ENCODE results near the gene PRSS2. TPM values are rescaled to one million over a fixed set of nuclear protein-coding genes. Genes with fewer than 3 reads are reported as not detected.
"Not testable (repeated sequence)": the region's sequence is repeated elsewhere in the genome, so short reads cannot be mapped to it uniquely, and the experiment has no call there.

PRSS2 gene
- total RNA-seq, 4 donors from 2014 or later, result 0.39 TPM; not detected in 3

- H3K27me3 ChIP-seq, result no peaks in the 10 kb centered on the region
- no peaks in the 10 kb centered on the region for H3K9me3 ChIP-seq
- DNase-seq (ENCODE audit: extremely low spot score), result no peak
- 72% methylated on average over 5 of the region's 5 CpGs for WGBS
- peaks cover 0 to 12% (median 0%) of the 10 kb centered on the region in 4 donors for H3K4me1 ChIP-seq
- H3K27ac ChIP-seq (replicated peaks in 1 of 4), result no peak overlapping the region
- intact Hi-C loops (cut with DNase I), result no loop called here
- H3K36me3 ChIP-seq, result no peaks in the 10 kb centered on the region
- TF ChIP-seq CTCF (IDR thresholded peaks at IDR 0.05), result no peak
- TF ChIP-seq POLR2A (IDR thresholded peaks at IDR 0.05; ENCODE audit: low read depth), result no peak
- no peak for TF ChIP-seq EP300 (IDR thresholded peaks at IDR 0.05)
- TF ChIP-seq POLR2AphosphoS5 (IDR thresholded peaks at IDR 0.05), result no peak
- no peak overlapping the region for H3K4me3 ChIP-seq
Observed at GRCh38 chr7:142740786-142741185, 30.0 kb upstream of the PRSS2 start.

- DNase-seq (ENCODE audit: extremely low spot score); H3K36me3 ChIP-seq; H3K27me3 ChIP-seq; H3K4me3 ChIP-seq; H3K9me3 ChIP-seq; H3K27ac ChIP-seq (replicated peaks in 1 of 4); intact Hi-C loops (cut with DNase I): not testable (repeated sequence)
- H3K4me1 ChIP-seq, result peaks cover 0 to 12% (median 0%) of the 10 kb centered on the region in 4 donors
Observed at GRCh38 chr7:142741932-142742331, 28.8 kb upstream of the PRSS2 start.

- Histone ChIP-seq H3K36me3 (no peaks in the 10 kb centered on the region), H3K9me3 (no peaks in the 10 kb centered on the region), H3K27me3 (peaks cover 0 to 11% (median 0%) of the 10 kb centered on the region in 4 donors), H3K27ac (replicated peaks in 1 of 4) (no peak overlapping the region), H3K4me1 (peaks cover 0 to 12% (median 0%) of the 10 kb centered on the region in 4 donors), H3K4me3 (no peak overlapping the region)
- TF ChIP-seq EP300 (IDR thresholded peaks at IDR 0.05), result no peak
- TF ChIP-seq POLR2AphosphoS5 (IDR thresholded peaks at IDR 0.05), result no peak
- no peak for TF ChIP-seq CTCF (IDR thresholded peaks at IDR 0.05)
- TF ChIP-seq POLR2A (IDR thresholded peaks at IDR 0.05; ENCODE audit: low read depth), result no peak
- DNase-seq (ENCODE audit: extremely low spot score), result peak; percentile 64
- 75% methylated on average over 1 of the region's 1 CpG for WGBS
- intact Hi-C loops (cut with DNase I), result no loop called here
Observed at GRCh38 chr7:142745091-142745635, 25.6 kb upstream of the PRSS2 start.

- Histone ChIP-seq H3K27ac (replicated peaks in 1 of 4) (no peak overlapping the region), H3K36me3 (no peaks in the 10 kb centered on the region), H3K4me3 (no peak overlapping the region), H3K4me1 (peaks cover 0 to 12% (median 0%) of the 10 kb centered on the region in 4 donors), H3K9me3 (no peaks in the 10 kb centered on the region), H3K27me3 (peaks cover 0 to 16% (median 0%) of the 10 kb centered on the region in 4 donors)
- intact Hi-C loops (cut with DNase I), result no loop called here
- TF ChIP-seq EP300 (IDR thresholded peaks at IDR 0.05) (no peak), CTCF (IDR thresholded peaks at IDR 0.05) (no peak), POLR2A (IDR thresholded peaks at IDR 0.05; ENCODE audit: low read depth) (no peak), POLR2AphosphoS5 (IDR thresholded peaks at IDR 0.05) (no peak)
- peak; percentile 64 for DNase-seq (ENCODE audit: extremely low spot score)
- 60% methylated on average over 4 of the region's 4 CpGs for whole genome bisulfite sequencing
Observed at GRCh38 chr7:142745745-142746144, 25.0 kb upstream of the PRSS2 start.

- no peak overlapping the region for H3K4me3 ChIP-seq
- no peaks in the 10 kb centered on the region for H3K9me3 ChIP-seq
- intact Hi-C loops (cut with DNase I), result no loop called here
- peaks cover 0 to 16% (median 0%) of the 10 kb centered on the region in 4 donors for H3K27me3 ChIP-seq
- DNase-seq (ENCODE audit: extremely low spot score), result peak; percentile 77
- WGBS, result 73% methylated on average over 3 of the region's 3 CpGs
- no peak for TF ChIP-seq POLR2A (IDR thresholded peaks at IDR 0.05; ENCODE audit: low read depth)
- TF ChIP-seq EP300 (IDR thresholded peaks at IDR 0.05), result no peak
- no peak for TF ChIP-seq CTCF (IDR thresholded peaks at IDR 0.05)
- no peak for TF ChIP-seq POLR2AphosphoS5 (IDR thresholded peaks at IDR 0.05)
- no peaks in the 10 kb centered on the region for H3K36me3 ChIP-seq
- H3K4me1 ChIP-seq, result peaks cover 0 to 10% (median 0%) of the 10 kb centered on the region in 4 donors
- H3K27ac ChIP-seq (replicated peaks in 1 of 4), result no peak overlapping the region
Observed at GRCh38 chr7:142746264-142746663, 24.5 kb upstream of the PRSS2 start.

- H3K4me1 ChIP-seq; H3K9me3 ChIP-seq; H3K27ac ChIP-seq (replicated peaks in 1 of 4); intact Hi-C loops (cut with DNase I); H3K36me3 ChIP-seq; H3K4me3 ChIP-seq: not testable (repeated sequence)
- peak; percentile 47 for DNase-seq (ENCODE audit: extremely low spot score)
- 93% methylated on average over 2 of the region's 2 CpGs for WGBS
- H3K27me3 ChIP-seq, result peaks cover 0 to 16% (median 0%) of the 10 kb centered on the region in 4 donors
Observed at GRCh38 chr7:142748410-142748809, 22.4 kb upstream of the PRSS2 start.
